Pulmonary artery endothelial cell (primary cell): ENCODE measurements around the gene B3GALNT2. TPM values are rescaled to one million over a fixed set of nuclear protein-coding genes. Genes with fewer than 3 reads are reported as not detected.
A peak's percentile ranks its signal among the peaks of the same experiment; 100 is the strongest.

Experiments used
- DNase-seq: peaks from one replicate; pipeline ENCODE4 v3.0.0-alpha.2; 2011; ENCODE audit warnings: low read depth, low spot score
- total RNA-seq: library from RNA; depleted of rRNA; stranded (reverse); fragments of >200 nt; gene quantifications from 2 replicates; pipeline ENCODE4 v1.2.3, GENCODE V29; 2014

B3GALNT2 gene
- total RNA-seq, 1 donor from 2014 or later: 55.7 TPM

DNA sequence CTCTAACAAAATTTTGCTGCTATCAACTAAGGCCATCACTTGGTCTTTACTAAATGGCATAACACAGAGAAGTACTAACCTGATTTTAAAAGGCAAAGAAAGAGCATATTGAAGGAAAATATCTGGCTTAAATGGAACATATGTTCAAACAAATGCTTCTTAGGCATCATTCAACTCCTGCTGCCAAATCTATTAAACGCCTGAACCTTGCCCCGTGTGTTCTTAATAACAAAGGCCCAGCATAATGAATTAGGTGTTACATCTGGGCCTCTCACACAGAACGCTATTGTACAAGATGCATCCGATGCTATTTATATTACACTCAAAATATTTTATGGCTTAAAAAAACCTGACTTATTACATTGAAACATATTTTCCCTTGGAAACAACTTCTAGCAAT lies 48.4 kb downstream of the B3GALNT2 start:
- no peak for DNase-seq

DNA sequence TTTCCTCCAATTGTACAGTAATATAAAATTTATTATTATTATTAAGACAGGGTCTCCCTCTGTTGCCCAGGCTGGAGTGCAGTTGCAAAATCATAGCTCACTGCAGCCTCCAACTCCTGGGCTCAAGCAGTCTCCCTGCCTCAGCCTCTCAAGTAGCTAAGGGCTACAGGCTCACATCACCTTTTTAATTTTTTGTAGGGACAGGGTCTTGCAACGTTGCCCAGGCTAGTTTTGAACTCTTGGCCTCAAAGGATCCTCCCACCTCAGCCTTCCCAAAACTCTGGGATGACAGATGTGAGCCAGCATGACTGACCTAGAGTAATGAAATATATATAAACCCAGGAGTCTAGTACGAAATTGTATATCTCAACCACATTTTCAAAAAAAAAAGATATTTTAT lies 49.2 kb downstream of the B3GALNT2 start:
- no peak for DNase-seq

DNA sequence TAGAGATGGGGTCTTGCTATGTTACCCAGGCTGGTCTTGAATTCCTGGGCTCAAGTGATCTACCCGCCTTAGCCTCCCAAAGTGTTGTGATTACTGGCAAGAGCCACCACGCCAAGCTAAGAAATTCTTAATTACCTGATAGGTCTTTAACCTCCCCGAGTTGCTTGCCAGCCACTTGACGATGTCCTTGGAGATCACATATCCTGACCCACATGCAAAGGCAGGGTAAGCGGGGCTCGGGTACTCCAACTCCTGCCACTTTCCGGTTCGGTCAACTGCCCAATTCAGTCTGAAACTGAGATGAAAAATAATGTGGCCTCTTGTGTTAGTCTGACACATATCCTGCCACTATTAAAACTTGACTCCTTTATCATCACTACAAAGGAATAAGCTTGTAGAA lies 50.2 kb downstream of the B3GALNT2 start:
- DNase-seq: no peak

DNA sequence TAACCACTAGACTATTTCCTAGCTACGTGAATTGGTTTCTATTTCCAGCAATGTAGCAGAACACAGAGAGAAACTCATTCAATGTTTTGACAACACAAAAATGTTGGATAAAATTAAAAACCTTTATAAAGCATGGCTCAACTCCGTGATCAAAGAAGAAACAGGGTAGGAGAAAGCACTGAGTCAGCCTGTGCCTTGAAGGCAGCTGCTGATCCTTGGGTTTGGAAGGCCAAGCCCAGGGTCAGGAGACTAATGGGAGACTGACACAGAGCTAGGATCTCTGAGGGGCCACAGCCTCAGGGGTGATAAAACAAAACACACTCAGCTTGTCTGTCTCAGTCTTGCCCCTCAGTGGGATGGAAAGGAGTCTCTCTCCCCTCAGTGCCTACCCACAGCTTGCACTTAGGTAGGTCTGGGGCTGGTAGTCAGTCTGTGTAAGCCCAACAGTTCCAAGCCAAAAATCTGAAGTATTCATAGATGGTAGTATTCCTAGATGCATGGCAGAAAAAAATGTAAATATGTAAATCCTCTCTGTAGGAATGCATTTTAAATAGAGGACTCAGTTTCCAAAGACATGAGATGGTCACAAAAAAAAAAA lies 53.3 kb downstream of the B3GALNT2 start:
- no peak for DNase-seq

DNA sequence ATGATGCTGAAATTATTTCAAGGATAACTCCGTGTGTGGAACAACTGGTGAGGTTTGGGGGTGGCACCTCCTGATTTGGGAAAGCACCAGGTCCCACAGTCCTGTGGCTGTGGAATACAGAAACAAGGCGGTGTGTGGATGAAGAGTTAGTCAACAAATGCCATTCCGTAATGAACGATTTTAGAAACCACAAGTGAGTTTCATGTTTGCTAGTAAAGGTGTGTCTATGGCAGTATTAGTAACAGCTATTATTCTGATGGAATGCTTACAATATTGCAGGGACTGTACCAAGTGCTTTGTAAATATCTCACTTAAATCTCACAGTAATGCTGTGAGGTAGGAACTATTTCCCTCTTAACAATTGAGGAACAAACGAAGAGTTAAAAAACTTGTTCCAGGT lies 53.8 kb downstream of the B3GALNT2 start:
- no peak for DNase-seq

DNA sequence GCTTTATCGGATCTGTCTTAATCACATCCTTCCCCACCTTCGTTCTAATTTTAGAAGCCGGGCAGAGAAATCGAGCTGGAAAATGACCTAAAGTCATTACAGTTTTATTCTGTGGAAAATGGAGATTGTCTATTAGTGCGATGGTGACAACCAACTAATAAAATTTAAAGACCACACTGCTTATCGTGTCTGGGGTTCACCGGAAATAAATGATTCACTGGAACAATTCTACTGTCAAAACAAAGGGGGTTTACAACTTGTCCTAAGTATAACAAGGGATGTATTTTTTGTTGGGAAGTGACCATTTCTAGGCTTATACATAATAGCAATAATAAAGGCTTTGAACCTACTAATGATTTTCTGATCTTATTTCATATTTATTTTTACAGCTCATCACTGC lies 55.6 kb downstream of the B3GALNT2 start:
- DNase-seq: no peak

DNA sequence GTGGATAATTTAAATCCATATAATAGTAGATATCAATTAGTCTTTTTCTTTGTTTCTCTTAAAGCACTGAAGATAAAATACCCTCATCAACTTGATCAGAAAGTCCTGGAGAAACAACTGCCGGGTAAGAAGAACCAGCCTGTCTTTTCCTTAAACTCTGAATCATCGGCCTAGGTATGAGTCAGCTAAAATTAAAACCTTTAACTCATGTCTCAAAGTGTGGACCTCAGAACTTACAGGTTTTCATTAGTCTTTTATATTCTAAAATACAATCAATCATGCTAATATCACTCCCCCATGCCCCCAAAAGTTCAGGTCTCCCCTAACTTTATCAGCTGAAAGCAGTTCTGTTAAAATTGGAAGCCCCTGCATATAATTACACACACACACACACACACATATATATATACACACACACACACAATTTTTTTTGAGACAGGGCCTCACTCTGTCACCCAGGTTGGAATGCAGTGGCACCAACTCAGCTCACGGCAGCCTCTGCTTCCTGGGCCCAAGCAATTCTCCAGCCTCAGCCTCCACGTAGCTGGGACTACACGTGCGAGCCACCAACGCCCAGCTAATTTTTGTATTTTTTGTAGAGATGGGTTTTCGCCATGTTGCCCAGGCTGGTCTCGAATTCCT lies 61.3 kb downstream of the B3GALNT2 start:
- peak; percentile 11 for DNase-seq

DNA sequence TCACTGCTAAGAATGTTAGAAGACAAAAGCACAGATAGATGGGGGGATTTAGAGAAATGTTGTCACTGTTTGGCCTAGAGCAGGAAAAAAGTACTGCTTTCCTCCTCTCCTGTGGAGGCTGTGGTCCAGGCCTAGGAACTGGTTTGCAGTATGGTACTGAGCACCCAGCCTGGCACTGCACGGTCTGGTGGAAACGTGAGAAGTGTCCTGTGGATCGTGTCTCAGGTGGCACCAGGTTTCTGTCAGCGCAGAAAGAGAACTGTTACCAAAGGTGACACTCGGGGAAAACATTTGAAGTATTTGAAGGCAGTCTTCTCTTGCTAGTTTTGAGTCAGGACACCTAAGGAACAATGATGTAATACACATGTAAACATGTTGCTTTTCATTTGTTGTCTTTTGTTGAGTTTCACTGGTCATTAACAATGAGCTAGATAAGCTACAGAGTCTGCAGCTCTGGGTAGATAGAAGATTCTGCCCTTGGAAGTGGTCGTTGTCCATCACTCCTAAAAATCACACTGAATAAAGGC lies 63.0 kb downstream of the B3GALNT2 start:
- DNase-seq: no peak

DNA sequence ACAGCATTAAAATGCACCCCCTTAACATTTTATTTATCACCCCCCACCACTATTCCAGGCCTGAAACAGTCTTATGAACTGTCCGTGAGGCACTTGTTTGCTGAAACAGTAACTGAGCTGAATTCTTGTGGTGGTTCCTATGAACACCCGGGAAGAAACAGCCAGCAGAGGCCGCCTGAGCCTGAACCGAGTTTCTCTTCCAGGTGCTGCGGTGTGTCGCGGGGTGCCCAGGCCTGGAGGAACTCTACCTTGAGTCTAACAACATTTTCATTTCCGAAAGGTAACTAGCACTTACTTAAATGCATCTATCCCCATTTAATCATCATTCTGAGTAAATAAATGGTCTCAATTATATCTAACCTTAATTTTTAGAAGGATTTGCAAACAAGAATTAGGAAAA lies 70.3 kb downstream of the B3GALNT2 start:
- no peak for DNase-seq

DNA sequence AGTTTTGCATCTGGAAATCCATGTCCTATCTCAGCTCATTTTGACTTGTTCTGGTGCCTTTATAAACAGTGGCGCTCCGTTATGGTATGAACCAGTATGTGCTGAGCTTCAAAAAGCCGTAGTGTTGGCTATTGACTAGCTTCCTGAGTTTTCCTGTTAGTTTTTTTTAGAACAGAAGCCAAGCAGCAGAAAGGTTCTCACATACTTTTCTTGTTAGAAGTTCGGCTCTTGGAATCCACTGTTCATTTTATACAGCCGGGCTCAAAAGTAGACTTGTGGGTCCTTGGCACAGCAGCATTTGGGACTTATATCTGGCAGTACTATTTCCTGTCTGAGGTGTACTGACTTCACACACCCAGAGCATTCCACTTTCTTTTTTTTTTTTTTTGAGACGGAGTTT lies 73.3 kb downstream of the B3GALNT2 start:
- DNase-seq: no peak

DNA sequence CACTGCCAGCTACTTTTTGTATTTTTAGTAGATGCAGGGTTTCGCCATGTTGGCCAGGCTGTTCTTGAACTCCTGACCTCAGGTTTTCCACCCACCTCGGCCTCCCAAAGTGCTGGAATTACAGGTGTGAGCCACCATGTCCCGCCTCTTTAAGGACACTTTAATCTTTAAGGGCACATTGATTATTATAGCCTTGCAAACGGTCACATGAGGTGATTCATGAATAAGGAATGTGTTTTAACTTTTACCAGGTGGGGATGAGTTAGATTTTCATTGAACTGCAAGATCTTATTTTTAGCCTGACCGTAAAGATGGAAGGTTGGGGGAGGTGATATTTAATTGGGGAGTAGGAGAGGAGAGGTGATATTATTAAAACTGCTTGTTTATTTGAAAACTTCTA lies 75.1 kb downstream of the B3GALNT2 start:
- DNase-seq: no peak

DNA sequence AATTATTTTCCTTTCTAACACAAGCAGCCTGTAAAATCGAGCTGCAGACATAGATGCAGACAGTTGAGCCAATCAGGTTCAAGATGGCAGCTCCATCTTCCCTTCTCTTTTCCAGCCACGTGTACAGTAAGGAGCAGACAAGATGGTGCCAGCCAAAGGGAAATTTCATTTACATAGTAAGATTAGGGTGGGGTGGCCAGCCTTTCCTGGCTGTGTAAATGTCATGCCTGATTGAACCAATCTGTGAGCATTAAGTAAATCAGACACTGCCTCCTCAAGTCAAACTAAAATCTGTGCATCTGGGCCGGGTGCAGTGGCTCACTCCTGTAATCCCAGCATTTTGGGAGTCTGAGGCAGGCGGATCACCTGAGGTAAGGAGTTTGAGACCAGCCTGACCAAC lies 76.8 kb downstream of the B3GALNT2 start:
- no peak for DNase-seq

DNA sequence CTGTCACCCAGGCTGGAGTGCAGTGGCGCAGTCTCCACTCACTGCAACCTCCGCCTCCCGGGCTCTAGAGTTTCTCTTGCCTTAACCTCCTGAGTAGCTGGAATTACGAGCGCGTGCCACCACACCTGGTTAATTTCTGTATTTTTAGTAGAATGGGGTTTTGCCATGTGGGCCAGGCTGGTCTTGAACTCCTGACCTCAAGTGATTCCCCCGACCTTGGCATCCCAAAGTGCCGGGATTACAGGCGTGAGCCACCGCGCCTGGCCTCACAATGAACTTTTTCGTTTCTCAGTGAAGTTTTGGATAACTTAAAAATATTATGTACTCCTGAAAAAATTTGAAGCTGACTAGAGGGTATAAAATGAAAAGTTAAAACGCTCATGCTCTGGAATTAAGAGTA lies 77.6 kb downstream of the B3GALNT2 start:
- no peak for DNase-seq

DNA sequence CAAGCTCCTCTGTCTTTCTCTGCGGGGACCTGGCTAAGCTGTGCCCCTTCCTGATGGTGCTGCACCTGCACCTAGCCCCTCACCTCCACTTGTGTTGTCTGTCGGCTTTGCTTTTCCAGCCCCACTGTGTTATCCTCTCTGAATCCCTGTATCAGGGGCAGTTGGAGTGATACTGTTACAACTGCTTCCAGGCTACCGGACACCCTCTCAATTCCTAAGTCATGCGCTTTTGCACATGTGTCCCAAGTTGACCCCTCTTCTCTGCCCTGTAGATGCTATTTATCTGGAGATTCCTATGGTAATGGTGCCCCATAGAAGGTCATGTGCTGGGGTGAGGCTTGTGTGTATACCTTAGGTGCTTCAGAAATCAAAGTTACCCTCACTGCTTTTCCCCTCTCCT lies 78.1 kb downstream of the B3GALNT2 start:
- no peak for DNase-seq

DNA sequence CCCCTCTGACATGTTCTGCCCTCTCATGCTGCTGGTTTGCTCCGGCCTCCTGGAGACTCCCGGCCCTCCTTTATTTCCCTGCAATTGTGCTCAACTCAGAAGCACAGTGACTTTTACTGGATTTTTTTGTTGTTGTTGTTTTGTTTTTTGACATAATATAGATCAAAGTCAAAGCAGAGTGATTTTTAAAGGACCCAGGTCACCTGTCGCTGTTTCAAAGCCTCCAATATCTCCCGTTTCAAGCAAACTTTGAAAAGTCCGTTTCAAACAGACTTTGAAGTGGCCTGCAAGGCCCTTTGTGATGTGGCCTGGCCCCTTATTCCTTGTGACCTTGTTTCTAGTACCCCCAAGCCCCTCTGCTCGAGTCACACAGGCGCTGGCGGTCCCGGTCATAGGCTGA lies 78.9 kb downstream of the B3GALNT2 start:
- DNase-seq: no peak

DNA sequence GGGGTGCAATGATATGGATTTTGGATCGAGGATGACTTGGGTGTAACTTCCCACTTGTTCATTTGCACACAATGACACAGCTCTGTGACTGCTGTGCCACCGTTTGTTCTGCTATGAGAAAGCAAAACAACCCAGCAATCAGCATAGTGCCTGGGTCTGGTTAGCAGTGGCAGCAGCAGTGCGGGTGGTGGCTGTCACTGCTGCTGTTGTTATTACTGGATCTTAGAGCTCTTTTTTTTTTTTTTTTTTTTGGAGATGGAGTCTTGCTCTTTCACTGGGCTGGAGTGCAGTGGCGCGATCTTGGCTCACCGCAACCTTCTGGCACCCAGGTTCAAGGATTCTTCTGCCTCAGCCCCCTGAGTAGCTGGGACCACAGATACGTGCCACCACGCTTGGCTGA lies 80.2 kb downstream of the B3GALNT2 start:
- DNase-seq: no peak

DNA sequence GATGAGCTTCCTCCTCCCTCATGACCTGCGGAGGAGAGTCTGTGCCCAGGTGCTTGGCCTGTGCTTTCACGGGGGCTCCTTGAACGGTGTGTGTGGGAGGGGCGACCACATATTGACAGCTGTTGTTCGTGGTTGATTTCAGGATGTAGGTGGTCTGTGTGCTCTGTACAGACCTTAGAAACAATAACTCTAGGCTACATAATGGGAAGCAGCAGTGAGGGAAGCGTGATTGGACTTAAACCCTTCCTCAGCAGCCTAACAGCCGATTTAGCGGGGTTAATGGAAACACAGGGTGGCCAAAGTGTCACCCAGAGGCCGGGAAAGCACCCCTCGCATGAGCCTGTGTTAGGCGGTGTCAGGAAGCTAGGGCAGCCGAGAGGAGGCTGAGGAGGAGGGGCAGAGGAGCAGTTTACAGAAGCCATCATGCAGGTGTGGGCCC lies 81.0 kb downstream of the B3GALNT2 start:
- DNase-seq: no peak

DNA sequence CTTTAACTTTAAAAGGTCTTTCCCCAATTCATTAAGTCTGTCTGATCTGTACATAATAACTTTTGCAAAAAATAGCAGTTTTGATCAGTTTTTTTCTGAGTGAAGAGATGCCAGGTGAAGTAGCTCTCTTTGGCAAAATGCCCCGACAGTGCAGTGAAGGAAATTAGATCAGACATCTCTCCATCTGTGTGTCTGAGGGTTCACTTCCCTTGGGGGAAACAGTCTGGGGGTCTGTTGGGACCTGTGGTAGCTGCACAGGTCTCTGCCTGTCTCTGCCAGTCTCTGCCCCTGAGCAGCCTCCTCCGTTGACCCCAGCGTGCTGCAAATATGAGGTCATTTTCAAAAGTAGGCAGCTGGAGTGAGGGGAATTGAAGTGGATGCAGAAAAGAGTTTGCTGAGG lies 82.5 kb downstream of the B3GALNT2 start:
- DNase-seq: no peak

DNA sequence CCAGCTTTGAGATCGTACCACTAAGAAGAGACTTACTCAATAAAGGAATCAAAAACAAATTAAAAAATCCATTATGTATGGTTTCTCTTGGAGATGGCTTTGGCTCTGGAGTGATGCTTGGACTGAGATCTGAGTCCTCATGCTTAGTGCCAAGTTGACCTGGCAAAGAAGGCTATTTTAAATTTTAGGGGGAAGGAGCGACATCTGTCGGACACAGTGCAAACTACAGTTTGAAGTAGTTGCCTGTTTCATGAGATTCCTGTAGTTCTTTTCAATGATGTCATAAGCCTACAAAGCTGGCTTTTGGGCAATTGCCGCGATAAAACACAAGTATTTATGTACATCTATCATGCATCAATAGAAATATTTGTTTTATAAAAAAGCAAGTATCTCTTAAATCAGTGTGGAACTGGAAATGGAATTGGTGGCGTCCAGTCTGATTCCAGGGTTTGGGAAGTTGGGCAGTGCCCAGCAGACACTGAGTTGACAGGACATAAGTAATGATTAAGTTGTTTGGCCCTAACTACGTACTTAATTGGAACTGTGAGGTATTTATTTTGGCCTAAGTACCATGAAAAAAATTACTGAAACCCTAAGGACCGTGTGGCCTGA lies 87.1 kb downstream of the B3GALNT2 start:
- DNase-seq: peak; percentile 33

DNA sequence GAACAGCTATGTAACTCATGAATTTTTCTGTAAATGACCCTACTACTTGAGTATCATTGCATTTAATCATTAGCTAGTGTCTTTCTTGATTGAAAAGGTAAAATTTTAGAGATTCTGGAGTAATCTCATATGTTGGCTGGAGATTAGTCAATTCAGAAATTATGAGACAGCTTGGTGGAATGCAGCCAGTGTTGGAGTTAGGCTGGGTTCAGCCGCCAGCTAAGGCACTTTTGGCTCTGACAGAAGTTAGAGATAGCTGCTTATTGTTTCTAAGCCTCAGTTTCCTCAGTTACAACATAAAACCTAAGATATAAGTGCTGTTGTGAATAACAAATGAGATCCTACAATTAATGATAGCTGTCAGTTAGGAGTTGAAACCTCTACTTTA lies 87.6 kb downstream of the B3GALNT2 start:
- DNase-seq: no peak

DNA sequence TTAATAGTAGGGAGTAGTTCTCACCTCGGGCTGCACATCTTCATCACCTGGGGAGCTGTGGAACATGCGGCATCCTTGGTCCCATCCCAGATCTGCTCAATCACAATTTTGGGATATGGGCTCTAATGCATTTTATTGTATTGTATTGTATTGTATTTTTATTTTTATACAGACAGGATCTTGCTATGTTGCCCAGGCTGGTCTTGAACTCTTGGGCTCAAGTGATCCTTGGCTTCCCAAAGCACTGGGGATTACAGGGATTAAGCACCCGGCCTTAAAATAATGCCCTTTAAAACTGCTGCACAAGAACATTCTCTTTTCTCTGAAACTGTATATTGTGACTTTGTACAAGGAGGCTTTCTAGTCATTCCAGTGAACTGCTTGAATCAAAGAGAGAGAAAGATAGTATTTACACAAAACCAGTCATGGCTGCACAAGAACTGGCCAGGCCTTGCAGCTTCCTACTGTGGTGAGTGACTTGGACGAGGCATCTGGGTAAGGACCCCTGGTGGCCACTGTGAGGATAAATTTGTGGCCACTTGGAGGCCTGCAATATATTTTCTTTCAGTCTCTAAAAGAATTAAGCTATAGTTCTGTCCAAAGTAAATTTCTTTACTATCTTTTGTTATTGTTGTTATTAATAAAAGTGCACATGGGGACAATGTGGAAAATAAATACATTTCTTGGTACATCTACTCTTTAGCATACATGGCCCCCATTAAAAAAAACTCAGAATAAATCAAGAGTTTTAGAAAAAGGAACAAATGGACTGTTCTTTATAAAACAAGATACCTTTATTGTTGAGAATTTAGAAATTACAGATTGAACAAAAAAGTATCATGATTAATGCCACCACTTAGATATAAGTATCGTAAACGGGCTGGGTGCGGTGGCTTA lies 89.0 kb downstream of the B3GALNT2 start:
- peak; percentile 63 for DNase-seq
